GM23338 (cell line): ENCODE results near the gene DAD1. TPM values are rescaled to one million over a fixed set of nuclear protein-coding genes. Genes with fewer than 3 reads are reported as not detected.

Experiments
- ATAC-seq: fragments of 200-7000 bp; cut with Tn5 transposase; 3 replicates; pipeline ENCODE4 v1.9.1; 2020
- DNase-seq: peaks from one replicate; pipeline ENCODE4 v3.0.0-alpha.2; 2015; ENCODE audit warnings: low spot score
- H2AFZ ChIP-seq: fragments of 200-600 bp; sonication (generic); 2 replicates; pipeline ENCODE4 v1.8.0; 2016; ENCODE audit warnings: antibody characterized with exemption, mild to moderate bottlenecking, moderate library complexity
- H3F3A ChIP-seq: fragments of 200-600 bp; sonication (generic); replicated peaks from 2 replicates; pipeline ENCODE4 v1.8.0; 2017; ENCODE audit warnings: antibody characterized with exemption, mixed run types, low read depth
- H3K27ac ChIP-seq: fragments of 200-600 bp; sonication (generic); 2 replicates; pipeline ENCODE4 v1.6.1; 2016; ENCODE audit warnings: low read depth
- H3K27me3 ChIP-seq: fragments of 200-600 bp; sonication (generic); 2 replicates; pipeline ENCODE4 v1.8.0; 2016; ENCODE audit warnings: mild to moderate bottlenecking, mixed run types, moderate library complexity; ENCODE audit not compliant: insufficient read depth
- H3K36me3 ChIP-seq: fragments of 200-600 bp; sonication (generic); 2 replicates; pipeline ENCODE4 v1.8.0; 2016; ENCODE audit warnings: mild to moderate bottlenecking; ENCODE audit not compliant: insufficient read depth
- H3K4me1 ChIP-seq: fragments of 200-600 bp; sonication (generic); 2 replicates; pipeline ENCODE4 v1.8.0; 2016; ENCODE audit warnings: mild to moderate bottlenecking, moderate library complexity; ENCODE audit not compliant: insufficient read depth
- H3K4me2 ChIP-seq: fragments of 200-600 bp; sonication (generic); 2 replicates; pipeline ENCODE4 v1.7.1; 2017; ENCODE audit warnings: mixed run types
- H3K4me3 ChIP-seq: fragments of 200-600 bp; sonication (generic); 2 replicates; pipeline ENCODE4 v1.6.1; 2016; ENCODE audit warnings: mixed run types
- H3K79me2 ChIP-seq: fragments of 200-600 bp; sonication (generic); replicated peaks from 2 replicates; pipeline ENCODE4 v1.8.0; 2017; ENCODE audit warnings: mild to moderate bottlenecking; ENCODE audit not compliant: insufficient read depth
- H3K9me2 ChIP-seq: fragments of 200-600 bp; sonication (generic); 2 replicates; pipeline ENCODE4 v1.8.0; 2017; ENCODE audit not compliant: insufficient read depth
- H4K20me1 ChIP-seq: fragments of 200-600 bp; sonication (generic); replicated peaks from 2 replicates; pipeline ENCODE4 v1.8.0; 2017; ENCODE audit warnings: mild to moderate bottlenecking; ENCODE audit not compliant: insufficient read depth
- H3K27ac Mint-ChIP-seq: 2 replicates; pipeline ENCODE4 v1.8.0; 2020; ENCODE audit warnings: inconsistent platforms, mild to moderate bottlenecking, moderate library complexity, mixed read lengths
- H3K27me3 Mint-ChIP-seq: 3 replicates; pipeline ENCODE4 v1.8.0; 2022; ENCODE audit warnings: low read depth, mild to moderate bottlenecking, moderate library complexity, mixed read lengths, inconsistent platforms; ENCODE audit not compliant: insufficient read depth, poor library complexity
- H3K36me3 Mint-ChIP-seq: 3 replicates; pipeline ENCODE4 v1.8.0; 2021; ENCODE audit warnings: low read depth, mild to moderate bottlenecking, inconsistent platforms, moderate library complexity, mixed read lengths
- H3K4me1 Mint-ChIP-seq: 3 replicates; pipeline ENCODE4 v1.8.0; 2020; ENCODE audit warnings: mild to moderate bottlenecking, inconsistent platforms, mixed read lengths
- H3K4me3 Mint-ChIP-seq: 3 replicates; pipeline ENCODE4 v1.8.0; 2021; ENCODE audit warnings: moderate library complexity, mild to moderate bottlenecking, inconsistent platforms, mixed read lengths
- H3K9me3 Mint-ChIP-seq: 3 replicates; pipeline ENCODE4 v1.8.0; 2020; ENCODE audit warnings: moderate library complexity, mild to moderate bottlenecking, inconsistent platforms, mixed read lengths
- ETS1 ChIP-seq: IDR thresholded peaks from 2 replicates; pipeline ENCODE4 v1.6.1; 2016; ENCODE audit warnings: antibody characterized with exemption
- EZH2 ChIP-seq: fragments of 200-600 bp; sonication (generic); IDR thresholded peaks from one replicate; pipeline ENCODE4 v1.8.0; 2017; ENCODE audit warnings: antibody characterized with exemption, mild to moderate bottlenecking, low read depth; ENCODE audit not compliant: unreplicated experiment
- ZNF462 ChIP-seq: fragments of 250-450 bp; sonication (Bioruptor Pico); IDR thresholded peaks from 2 replicates; pipeline ENCODE4 v1.5.0; 2020; ENCODE audit warnings: mild to moderate bottlenecking, moderate library complexity
- polyA plus RNA-seq: library from polyadenylated mRNA; unstranded; fragments of >200 nt; fragmentation: Nextera tagmentation; extraction: Ambion mirVana; gene quantifications from 2 replicates; pipeline ENCODE4 v1.2.1, GENCODE V29; 2016
- total RNA-seq: library from RNA; depleted of rRNA; stranded (reverse); fragments of >200 nt; shearing (Covaris generic); gene quantifications from 2 replicates; pipeline ENCODE4 v1.2.3, GENCODE V29; 2014

DAD1 gene
- total and polyA plus RNA-seq, 2 experiments from 2014 or later: 180 to 252 TPM

GRCh38 chr14:22520796-22521195 is 68.2 kb downstream of the DAD1 start (continued):
- TF ChIP-seq ZNF462: no peak

GRCh38 chr14:22519877-22520685 is 68.9 kb downstream of the DAD1 start:
- H3K27ac Mint-ChIP-seq: no peak overlapping the region
- DNase-seq: no peak
- H3K4me1 ChIP-seq: no peaks in the 10 kb centered on the region
- no peaks in the 10 kb centered on the region for H3K27me3 ChIP-seq
- H3K4me2 ChIP-seq: no peak overlapping the region
- no peak overlapping the region for H3K4me3 ChIP-seq
- no peak for ATAC-seq
- H3K4me1 Mint-ChIP-seq: peaks cover 16% of the 10 kb centered on the region
- no peak overlapping the region for H3K4me3 Mint-ChIP-seq
- no peaks in the 10 kb centered on the region; the same call in 1 of the 2 replicates for H3K36me3 ChIP-seq
- peaks cover 4% of the 10 kb centered on the region for H3K27me3 Mint-ChIP-seq
- H3K79me2 ChIP-seq: no peaks in the 10 kb centered on the region
- H3K9me3 Mint-ChIP-seq: no peaks in the 10 kb centered on the region
- peak overlapping the region; percentile 83; the same call in 1 of the 2 replicates for H2AFZ ChIP-seq
- no peaks in the 10 kb centered on the region for H4K20me1 ChIP-seq
- H3K27ac ChIP-seq: no peak overlapping the region
- TF ChIP-seq ZNF462: no peak
- no peak for TF ChIP-seq ETS1
- no peak for TF ChIP-seq EZH2
- no peaks in the 10 kb centered on the region for H3K36me3 Mint-ChIP-seq
- no peaks in the 10 kb centered on the region for H3F3A ChIP-seq
- H3K9me2 ChIP-seq: peaks cover 5% of the 10 kb centered on the region; the same call in 1 of the 2 replicates
